OCI-LY3 (cell line): ENCODE data around the gene ISG20L2.

Source experiments
- EZH2phosphoT487 ChIP-seq: fragments of 200-600 bp; shearing (Covaris generic); IDR thresholded peaks from 2 replicates; pipeline ENCODE4 v1.6.1; 2018; ENCODE audit warnings: antibody characterized with exemption, mixed run types, low read depth
- TF ChIP-seq, protein P1 (sequence below): fragments of 200-600, 300-600 bp; sonication (generic); IDR thresholded peaks from 2 replicates; pipeline ENCODE4 v1.5.1; 2014; ENCODE audit warnings: antibody characterized with exemption, low read length, low read depth

DNA sequence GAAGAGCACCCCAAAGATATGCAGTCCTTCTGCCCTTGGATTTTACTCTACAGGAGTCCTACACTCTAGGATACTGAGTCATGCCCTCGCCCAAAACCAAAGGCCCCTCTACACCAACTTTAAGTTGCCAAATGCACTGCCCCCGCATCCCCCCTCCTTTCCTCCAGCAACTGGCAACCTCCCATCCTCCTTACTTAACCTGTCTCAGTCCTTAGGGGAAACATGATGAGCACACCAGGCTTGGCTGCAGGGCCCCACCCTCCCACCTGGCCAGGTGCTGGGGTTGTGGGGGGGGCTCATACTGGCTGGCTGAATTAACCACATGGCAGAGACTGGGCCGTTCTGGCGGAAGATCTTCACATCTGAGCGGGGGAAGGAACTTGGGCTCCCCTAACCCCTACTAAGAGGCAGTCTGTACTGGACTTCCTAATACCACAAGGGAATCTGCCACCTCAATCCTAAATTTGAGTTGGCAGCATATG lies 21.7 kb upstream of the ISG20L2 start:
- TF ChIP-seq, protein P1, sequence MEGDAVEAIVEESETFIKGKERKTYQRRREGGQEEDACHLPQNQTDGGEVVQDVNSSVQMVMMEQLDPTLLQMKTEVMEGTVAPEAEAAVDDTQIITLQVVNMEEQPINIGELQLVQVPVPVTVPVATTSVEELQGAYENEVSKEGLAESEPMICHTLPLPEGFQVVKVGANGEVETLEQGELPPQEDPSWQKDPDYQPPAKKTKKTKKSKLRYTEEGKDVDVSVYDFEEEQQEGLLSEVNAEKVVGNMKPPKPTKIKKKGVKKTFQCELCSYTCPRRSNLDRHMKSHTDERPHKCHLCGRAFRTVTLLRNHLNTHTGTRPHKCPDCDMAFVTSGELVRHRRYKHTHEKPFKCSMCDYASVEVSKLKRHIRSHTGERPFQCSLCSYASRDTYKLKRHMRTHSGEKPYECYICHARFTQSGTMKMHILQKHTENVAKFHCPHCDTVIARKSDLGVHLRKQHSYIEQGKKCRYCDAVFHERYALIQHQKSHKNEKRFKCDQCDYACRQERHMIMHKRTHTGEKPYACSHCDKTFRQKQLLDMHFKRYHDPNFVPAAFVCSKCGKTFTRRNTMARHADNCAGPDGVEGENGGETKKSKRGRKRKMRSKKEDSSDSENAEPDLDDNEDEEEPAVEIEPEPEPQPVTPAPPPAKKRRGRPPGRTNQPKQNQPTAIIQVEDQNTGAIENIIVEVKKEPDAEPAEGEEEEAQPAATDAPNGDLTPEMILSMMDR, result no peak
- TF ChIP-seq EZH2phosphoT487, result no peak
